GM21619 (cell line): ENCODE data around the gene RXRG.

Experiments used
- ATAC-seq: cut with Tn5 transposase; IDR thresholded peaks from one replicate; pipeline ENCODE4 v1.9.1; 2021; ENCODE audit not compliant: unreplicated experiment

RXRG gene

DNA sequence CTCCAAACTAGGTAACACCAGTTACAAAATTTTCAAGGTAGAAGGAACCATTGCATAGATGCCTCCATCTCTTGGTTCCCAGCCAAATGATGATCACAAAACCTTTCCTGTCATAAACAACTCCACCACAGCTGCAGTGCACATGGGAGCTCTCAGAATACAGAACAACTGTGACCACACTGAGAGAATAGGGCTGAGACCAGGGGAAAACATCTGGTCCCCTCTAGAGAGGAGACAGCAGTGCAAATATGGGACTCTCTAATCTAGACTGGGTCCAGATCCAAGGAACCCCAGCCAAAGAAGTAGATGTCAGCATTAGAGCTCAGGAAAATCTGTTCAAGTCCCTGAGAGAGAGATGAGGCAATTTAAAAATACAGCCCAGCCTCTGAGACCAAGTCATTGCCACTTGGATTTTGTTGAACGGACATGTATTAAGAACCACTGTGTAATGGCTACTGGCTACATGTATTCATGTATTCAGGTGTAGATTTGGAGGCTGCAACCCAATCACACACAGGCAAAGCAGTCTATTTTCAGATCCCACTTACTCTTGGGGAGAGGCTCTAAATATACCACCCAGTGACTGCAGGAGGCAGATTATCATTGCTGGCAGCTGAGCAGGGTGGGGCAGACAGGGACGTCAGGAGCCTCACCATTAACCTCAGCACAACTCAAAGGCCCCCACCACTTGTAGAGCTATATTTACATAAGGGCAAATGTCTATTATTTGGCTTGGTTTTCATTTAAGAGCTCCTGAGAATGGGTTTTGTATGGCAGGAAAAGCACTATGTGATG lies 7.6 kb upstream of the RXRG start:
- ATAC-seq, result no peak

GRCh38 chr1:165451691-165452090 lies 6.8 kb upstream of the RXRG start:
- ATAC-seq, result no peak

DNA sequence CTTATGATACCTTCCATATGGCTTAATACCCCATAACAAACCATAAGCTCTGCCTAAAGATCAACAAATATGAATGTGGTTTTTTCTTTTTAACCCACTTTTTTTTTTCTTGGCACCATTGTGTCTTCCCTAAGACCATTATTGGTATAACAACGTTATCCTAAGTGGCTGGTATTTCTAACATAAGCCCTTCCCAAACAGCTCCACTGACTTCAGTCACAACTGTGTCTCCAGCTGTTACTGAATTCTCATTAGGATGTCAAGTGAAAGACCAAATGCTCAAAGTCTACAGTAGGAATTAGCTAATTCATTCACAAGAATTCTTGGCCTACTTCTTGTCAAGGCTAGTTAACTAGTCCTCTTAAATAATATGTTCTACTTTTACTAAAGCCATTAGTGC lies 4.2 kb upstream of the RXRG start:
- no peak for ATAC-seq

GRCh38 chr1:165445388-165445787 lies 462 bp upstream of the RXRG start:
- ATAC-seq, result no peak

DNA sequence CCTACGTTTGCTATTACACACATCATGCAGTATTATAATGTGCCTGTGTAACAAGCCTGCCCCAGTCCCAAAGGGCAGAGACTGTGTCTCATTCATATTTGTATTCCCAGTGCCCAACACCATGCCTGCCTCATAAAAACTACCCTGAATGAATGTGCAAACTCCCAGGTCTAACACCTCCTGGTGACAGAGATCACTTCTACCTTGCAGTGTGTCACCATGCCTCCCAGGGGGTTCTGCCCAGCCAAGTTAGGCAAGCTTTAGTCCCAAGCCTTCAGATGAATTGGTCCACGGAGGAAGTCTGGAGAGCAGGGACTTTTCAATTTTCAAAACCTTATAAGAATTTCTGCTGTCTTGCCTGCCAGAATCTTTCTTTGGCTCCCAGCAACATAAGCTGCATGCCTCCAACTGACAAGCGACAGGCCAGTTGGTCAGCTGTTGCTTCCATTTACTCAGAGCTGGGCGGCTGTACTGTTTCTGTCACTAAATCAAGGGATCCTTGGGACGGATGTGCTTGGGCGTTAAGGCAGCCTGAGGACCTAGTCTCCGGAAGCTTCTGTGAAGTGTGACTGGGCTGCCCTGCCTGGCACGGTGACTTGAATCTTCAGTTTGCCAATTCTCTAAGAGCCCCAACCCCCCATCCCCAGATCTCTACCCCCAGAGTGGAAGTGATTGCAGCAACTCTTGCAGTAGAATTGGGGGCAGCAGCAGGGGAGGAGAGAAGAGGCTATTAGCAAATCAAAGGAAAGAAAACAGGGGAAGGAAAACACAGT lies 1.2 kb downstream of the RXRG start:
- ATAC-seq, result no peak

DNA sequence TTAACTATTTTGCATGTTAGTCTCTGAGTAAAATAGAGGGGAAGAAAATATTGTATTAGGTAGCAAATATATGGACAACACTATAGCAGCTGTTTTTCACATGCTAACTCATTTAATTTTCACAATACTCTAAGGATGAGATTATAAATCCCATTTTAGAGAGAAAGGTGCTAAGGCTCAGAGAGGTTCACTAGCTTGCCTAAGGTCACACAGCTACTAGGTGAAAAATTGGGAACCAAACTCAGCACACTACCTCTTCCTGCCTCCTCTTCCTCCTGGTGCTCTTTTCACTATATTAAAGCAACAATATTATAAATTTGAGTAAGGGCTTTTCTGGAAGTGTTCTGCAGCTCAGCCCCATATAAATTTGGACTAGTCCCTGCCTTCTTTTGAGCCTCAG lies 2.3 kb downstream of the RXRG start:
- no peak for ATAC-seq

DNA sequence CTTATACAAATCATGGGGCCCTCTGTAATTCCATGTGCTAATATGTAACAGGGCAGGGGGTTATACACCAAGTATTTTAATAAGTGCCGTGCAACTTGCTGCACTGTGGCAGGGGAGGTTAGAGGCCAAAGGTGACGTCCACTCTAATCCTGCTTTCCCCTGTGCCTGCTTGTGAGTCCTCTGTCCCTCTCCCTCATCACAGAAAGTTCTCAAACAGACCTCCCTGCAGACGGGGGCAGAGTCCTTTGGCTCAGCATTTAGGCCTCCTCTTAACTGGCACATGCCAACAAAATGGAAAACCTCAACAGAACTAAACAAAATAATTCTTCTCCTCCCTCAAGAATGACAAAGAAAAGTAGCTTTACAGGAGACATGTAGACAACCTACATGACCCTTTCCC lies 2.9 kb downstream of the RXRG start:
- no peak for ATAC-seq

GRCh38 chr1:165441166-165441880 lies 3.6 kb downstream of the RXRG start:
- no peak for ATAC-seq

DNA sequence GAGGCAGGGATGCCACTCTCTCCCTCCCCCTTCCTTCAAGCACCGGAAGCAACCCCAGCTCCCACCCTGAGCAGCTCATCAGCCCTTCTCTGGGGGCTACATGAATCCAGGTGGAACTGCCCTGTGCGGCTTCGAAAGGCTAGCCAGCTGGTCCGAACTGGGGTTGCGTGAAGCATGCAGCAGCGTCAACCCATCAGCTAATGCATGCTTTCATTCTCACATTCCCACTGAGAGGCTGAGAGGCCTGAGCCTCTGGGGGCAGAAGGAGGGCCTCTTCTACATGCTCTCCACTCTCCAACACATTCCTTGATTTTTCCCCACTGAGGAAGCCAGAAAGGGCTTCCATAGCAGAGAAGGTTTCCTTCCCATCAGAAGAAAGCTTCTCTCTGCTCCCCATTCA lies 5.6 kb downstream of the RXRG start:
- ATAC-seq, result no peak

- ATAC-seq, result no peak
Observed at GRCh38 chr1:165436994-165437393, 7.9 kb downstream of the RXRG start.

GRCh38 chr1:165435801-165436200 lies 9.1 kb downstream of the RXRG start:
- no peak for ATAC-seq

DNA sequence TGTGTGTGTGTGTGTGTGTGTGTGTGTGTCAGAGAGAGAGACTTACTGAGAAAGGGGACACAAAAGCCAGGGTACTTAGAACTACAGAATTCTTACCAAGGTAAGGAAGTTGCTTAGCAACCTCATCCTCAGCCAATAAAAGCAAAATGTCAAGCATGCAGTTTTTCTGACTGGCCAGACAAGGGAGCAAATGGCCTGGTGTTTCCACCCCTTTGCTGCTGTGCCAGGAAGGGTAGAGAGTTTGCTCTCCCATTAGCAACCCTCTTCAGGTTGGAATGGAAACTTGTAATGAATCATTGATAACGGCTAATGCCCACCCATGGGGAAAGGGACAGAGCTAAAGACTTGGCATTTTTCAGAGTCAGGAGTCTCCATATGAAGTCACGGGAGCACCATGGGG lies 10.6 kb downstream of the RXRG start:
- ATAC-seq, result no peak

DNA sequence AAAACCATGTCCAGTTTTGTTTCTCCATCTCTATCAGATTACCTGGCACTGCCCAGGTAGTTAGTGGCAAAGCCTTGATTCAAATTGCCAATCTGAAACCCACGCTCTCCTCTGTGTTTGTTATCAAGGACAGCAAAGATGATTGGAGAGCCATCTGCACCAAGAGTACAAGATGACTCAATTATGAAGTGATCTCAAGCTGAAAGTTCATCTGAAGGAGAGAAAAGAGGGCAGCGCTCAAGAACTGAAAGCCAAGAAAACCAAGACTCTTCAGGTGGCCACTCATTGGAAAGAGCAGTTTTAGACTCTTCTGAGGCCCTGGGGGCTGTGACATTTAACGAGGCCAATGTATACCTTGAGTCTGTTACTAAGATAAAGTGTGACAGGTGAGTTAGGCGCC lies 13.8 kb downstream of the RXRG start:
- peak; percentile 81 for ATAC-seq

DNA sequence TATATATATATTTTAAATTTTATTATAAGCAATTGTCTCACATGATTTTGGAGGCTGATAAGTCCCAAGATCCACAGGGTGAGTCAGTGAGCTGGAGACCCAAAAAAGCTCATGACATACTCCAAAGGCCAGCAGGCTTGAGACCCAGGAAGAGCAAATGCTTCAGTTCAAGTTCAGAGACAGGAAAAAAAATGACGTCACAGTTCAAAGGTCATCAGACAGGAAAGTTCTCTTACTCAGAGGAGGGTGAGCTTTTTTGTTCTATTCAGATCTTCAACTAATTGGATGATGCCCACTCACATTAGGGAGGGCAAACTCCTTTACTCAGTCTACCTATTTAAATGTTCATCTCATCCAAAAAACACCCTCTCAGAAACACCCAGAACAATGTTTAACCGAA lies 18.2 kb downstream of the RXRG start:
- no peak for ATAC-seq

GRCh38 chr1:165425621-165426020 lies 19.3 kb downstream of the RXRG start:
- ATAC-seq, result no peak

GRCh38 chr1:165424454-165425216 lies 20.3 kb downstream of the RXRG start:
- peak; percentile 75 for ATAC-seq

DNA sequence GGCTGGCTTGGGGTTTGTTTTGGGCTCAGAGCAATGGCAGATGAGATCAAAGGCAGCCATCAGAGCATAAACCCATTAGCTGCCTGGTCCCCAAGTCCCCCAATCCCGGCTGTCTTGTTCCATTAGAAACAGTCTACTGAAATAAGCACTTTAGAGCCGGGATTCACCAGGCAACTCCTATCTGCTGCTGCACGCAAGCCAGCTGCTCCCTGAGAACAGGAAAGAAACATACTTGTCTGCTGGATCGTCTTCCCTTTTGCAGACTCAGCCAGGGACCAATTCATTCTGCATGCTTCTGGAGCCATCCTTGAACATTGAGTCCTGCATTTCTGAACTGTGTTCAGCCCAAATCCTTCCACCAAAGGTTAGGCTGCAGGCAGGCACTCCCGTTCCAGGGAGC lies 21.8 kb downstream of the RXRG start:
- no peak for ATAC-seq

DNA sequence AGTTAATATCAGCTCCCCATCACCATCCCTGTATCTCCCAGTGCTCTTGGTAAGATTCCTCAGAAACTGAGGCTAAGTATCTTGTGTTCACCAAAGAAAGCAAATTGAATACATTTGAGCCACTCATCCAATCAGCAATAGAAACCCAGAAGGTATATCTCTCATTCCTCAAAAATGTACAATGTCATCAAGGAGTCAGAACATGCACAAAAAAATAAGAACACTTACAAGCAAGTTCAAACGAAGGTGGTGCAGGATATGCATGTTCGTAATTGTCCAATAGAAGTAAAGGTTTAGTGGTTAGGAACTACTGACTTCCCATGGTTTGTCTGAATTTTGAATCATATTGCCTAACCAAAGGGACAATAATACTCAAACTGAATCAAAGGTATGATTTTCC lies 24.3 kb downstream of the RXRG start:
- no peak for ATAC-seq

DNA sequence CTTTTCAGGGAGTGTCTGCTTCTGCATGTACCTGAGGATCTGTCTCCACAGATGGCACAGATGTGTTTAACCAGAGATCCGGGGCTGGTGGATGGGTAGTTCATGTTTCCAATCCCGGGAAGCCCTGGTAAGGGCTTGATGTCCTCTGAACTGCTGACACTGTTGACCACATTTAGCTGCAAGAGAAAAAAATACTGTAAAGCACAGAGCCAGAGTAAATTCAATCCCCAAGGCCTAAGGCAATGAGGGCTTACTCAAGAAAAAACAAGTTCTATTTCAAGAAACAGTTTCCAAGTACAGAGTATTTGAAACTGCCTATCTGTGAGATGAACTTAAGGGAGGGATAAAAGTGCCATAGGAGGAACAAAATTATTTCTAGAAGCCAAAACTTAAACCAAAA lies 25.1 kb downstream of the RXRG start:
- ATAC-seq, result no peak

DNA sequence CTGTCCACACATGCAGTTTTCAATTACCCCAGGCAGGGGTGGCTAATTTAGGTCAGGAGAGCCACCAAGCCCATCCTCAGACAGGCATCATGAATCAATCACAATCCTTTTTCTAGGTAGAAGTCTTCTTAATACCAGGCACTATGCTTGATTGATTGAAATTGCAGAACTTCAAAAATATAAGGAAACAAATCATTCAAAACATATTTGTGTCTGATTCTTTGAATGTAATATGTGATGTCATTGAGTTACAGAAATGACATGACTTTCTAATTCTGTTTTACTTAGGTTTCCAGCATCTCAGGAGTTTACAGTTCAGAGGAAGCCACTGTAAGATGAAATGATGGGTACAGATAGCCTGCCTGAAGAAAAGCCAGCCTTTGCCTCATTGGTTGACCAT lies 26.7 kb downstream of the RXRG start:
- no peak for ATAC-seq

GRCh38 chr1:165416876-165417275 lies 28.1 kb downstream of the RXRG start:
- no peak for ATAC-seq
